Breast epithelium (tissue), 4 donors: Measurements from ENCODE around the gene VPS18. TPM values are rescaled to one million over a fixed set of nuclear protein-coding genes. Genes with fewer than 3 reads are reported as not detected.
"Not testable (repeated sequence)": the region's sequence is repeated elsewhere in the genome, so short reads cannot be mapped to it uniquely, and the experiment has no call there.

Experiments
- DNase-seq, 2 donors: peaks; one replicate each; pipeline ENCODE4 v3.0.0-alpha.2; 2019; ENCODE audit warnings: low spot score in 2 of 2
- H3K27ac ChIP-seq, 2 donors: fragments of 200-600 bp; sonication (generic) in 1 of 2; one replicate each; pipeline ENCODE4 v1.5.1; 2016 to 2019; ENCODE audit warnings: mild to moderate bottlenecking in 1 of 2
- H3K27me3 ChIP-seq, 2 donors: fragments of 200-600 bp; sonication (generic) in 1 of 2; one replicate each; pipeline versions ENCODE4 v1.5.1 to v1.6.0; 2017 to 2019; ENCODE audit warnings: control low read depth in 1 of 2, mild to moderate bottlenecking in 1 of 2
- H3K36me3 ChIP-seq: fragments of 200-600 bp; one replicate; pipeline ENCODE4 v1.5.1; 2019
- H3K4me1 ChIP-seq, 2 donors: fragments of 200-600 bp; sonication (generic); one replicate each; pipeline ENCODE4 v1.5.1; 2016 to 2019; ENCODE audit warnings: control low read depth in 1 of 2
- H3K4me3 ChIP-seq, 3 donors: fragments of 200-600 bp; sonication (generic); 1 replicate in 2 of 3; 2 replicates in 1 of 3; pipeline ENCODE4 v1.5.1; 2016 to 2019; ENCODE audit warnings: mild to moderate bottlenecking in 3 of 3, moderate library complexity in 2 of 3
- H3K9me3 ChIP-seq, 2 donors: fragments of 200-600 bp; sonication (generic) in 1 of 2; one replicate each; pipeline ENCODE4 v1.5.1; 2016 to 2019; ENCODE audit warnings: control low read depth in 1 of 2
- POLR2A ChIP-seq: fragments of 450-650 bp; IDR thresholded peaks from one replicate; pipeline ENCODE4 v1.6.1; 2016; ENCODE audit warnings: antibody characterized with exemption, mild to moderate bottlenecking, moderate library complexity
- POLR2AphosphoS5 ChIP-seq, 3 donors: sonication (generic); formaldehyde crosslinking; IDR thresholded peaks; one replicate each; pipeline ENCODE4 v1.6.1; 2017; ENCODE audit warnings: antibody characterized with exemption in 3 of 3
- intact Hi-C: fragments of 100-400 bp; cut with DNase I; formaldehyde crosslinking; loops from one replicate; pipeline ENCODE4 v1.15.1; 2023; ENCODE audit warnings: low total_unique reads
- total RNA-seq, 3 donors: library from RNA; depleted of rRNA; stranded (reverse); fragments of >200 nt; gene quantifications; one replicate each; pipeline ENCODE4 v1.1.0, GENCODE V29; 2016
- TF ChIP-seq, protein P1 (sequence below), 3 donors: fragments of 450-650 bp; IDR thresholded peaks; one replicate each; pipeline ENCODE4 v1.5.1; 2016 to 2017; ENCODE audit warnings: antibody characterized with exemption in 3 of 3, mild to moderate bottlenecking in 3 of 3, moderate library complexity in 3 of 3

The VPS18 gene
- total RNA-seq, 3 donors from 2014 or later, result 23.2 to 25.0 (median 23.9) TPM

DNA sequence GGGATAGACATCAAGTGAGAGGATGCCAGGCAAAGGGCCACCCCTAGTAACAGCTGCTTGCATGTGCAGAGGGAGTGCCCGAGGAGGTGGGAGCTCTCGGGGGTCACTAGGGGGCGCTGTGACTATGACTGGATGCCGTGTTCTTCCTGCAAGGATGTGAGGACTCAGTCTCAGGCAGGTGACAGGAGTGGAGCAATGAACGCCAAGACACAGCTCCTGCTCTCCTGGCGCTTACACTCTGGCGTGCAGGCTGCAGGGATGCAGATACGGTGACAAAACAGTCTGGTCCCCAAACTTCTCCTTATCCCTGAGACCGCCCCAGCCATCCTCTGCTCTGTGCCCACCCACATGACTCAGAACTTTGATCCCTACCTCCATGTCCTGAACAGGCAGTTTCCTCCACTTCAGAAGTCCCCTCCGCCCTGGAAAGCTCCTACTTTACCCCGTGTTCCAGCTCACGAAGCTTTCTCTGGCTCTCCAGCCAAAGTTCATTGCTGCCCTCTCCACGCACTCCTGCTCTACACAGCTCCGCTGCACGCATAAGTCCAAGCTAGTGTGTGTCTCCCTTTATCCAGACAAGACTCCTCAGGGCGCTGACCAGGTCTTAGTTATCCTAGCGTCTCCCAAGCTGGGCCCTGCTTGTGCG, 34.9 kb upstream of the VPS18 start:
- Histone ChIP-seq H3K4me3 (no peak overlapping the region), H3K27me3 (no peaks in the 10 kb centered on the region), H3K9me3 (no peaks in the 10 kb centered on the region), H3K27ac (peak overlapping the region in 1 of 2 donors; percentile 48), H3K36me3 (no peaks in the 10 kb centered on the region), H3K4me1 (peaks cover 0 to 5% of the 10 kb centered on the region in 2 donors)
- TF ChIP-seq POLR2AphosphoS5 (IDR thresholded peaks at IDR 0.05), result no peak
- TF ChIP-seq, protein P1, sequence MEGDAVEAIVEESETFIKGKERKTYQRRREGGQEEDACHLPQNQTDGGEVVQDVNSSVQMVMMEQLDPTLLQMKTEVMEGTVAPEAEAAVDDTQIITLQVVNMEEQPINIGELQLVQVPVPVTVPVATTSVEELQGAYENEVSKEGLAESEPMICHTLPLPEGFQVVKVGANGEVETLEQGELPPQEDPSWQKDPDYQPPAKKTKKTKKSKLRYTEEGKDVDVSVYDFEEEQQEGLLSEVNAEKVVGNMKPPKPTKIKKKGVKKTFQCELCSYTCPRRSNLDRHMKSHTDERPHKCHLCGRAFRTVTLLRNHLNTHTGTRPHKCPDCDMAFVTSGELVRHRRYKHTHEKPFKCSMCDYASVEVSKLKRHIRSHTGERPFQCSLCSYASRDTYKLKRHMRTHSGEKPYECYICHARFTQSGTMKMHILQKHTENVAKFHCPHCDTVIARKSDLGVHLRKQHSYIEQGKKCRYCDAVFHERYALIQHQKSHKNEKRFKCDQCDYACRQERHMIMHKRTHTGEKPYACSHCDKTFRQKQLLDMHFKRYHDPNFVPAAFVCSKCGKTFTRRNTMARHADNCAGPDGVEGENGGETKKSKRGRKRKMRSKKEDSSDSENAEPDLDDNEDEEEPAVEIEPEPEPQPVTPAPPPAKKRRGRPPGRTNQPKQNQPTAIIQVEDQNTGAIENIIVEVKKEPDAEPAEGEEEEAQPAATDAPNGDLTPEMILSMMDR (IDR thresholded peaks at IDR 0.05), result peak; percentile 48 to 82 (median 71)
- intact Hi-C loops, result no loop called here
- DNase-seq, result peak; percentile 79 to 88

GRCh38 chr15:40861147-40861546, 33.1 kb upstream of the VPS18 start:
- H3K9me3 ChIP-seq, H3K27ac ChIP-seq, DNase-seq, H3K27me3 ChIP-seq, intact Hi-C loops, H3K4me1 ChIP-seq, H3K4me3 ChIP-seq, H3K36me3 ChIP-seq: not testable (repeated sequence)

GRCh38 chr15:40863660-40864270, 30.5 kb upstream of the VPS18 start:
- peak overlapping the region in 1 of 2 donors; percentile 70 for H3K27ac ChIP-seq
- H3K4me1 ChIP-seq, result no peaks in the 10 kb centered on the region
- no peaks in the 10 kb centered on the region for H3K36me3 ChIP-seq
- DNase-seq, result no peak
- no peaks in the 10 kb centered on the region for H3K27me3 ChIP-seq
- no peak overlapping the region for H3K4me3 ChIP-seq
- intact Hi-C loops, result no loop called here
- TF ChIP-seq POLR2A, result no peak
- TF ChIP-seq, protein P1 (IDR thresholded peaks at IDR 0.05), result no peak
- no peaks in the 10 kb centered on the region for H3K9me3 ChIP-seq

DNA sequence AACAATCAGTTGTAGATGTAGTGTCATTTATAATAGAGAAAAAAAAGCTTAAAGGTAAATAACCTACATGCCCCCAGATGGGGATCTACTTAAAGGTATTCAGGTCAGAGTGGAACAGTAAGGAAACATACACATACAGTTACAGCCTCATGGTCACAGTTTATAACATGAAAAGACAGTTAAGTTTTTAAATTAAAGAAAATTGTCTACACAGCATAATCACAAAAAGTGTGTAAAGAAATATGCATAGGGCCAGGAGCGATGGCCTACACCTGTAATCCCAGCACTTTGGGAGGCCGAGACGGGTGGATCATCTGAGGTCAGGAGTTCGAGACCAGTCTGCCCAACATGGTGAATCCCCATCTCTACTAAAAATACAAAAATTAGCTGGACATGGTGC, 27.1 kb upstream of the VPS18 start:
- Histone ChIP-seq H3K36me3 (no peaks in the 10 kb centered on the region), H3K27me3 (no peaks in the 10 kb centered on the region), H3K4me3 (no peak overlapping the region), H3K27ac (no peak overlapping the region), H3K9me3 (no peaks in the 10 kb centered on the region), H3K4me1 (no peaks in the 10 kb centered on the region)
- intact Hi-C loops, result no loop called here
- DNase-seq, result no peak
- TF ChIP-seq POLR2A (no peak), POLR2AphosphoS5 (IDR thresholded peaks at IDR 0.05) (no peak)
- TF ChIP-seq, protein P1 (IDR thresholded peaks at IDR 0.05), result no peak

- Histone ChIP-seq H3K9me3 (no peaks in the 10 kb centered on the region), H3K27ac (peak overlapping the region; percentile 94 to 96), H3K4me1 (no peaks in the 10 kb centered on the region), H3K4me3 (no peak overlapping the region), H3K36me3 (no peaks in the 10 kb centered on the region), H3K27me3 (no peaks in the 10 kb centered on the region)
- intact Hi-C loops, result no loop called here
- no peak for TF ChIP-seq POLR2A
- no peak for TF ChIP-seq POLR2AphosphoS5 (IDR thresholded peaks at IDR 0.05)
- TF ChIP-seq, protein P1 (IDR thresholded peaks at IDR 0.05), result no peak
- no peak for DNase-seq
Observed at GRCh38 chr15:40869686-40870085, 24.6 kb upstream of the VPS18 start.
